Spinal cord (tissue), 10 donors: Measurements from ENCODE around the gene RAB6B. TPM values are rescaled to one million over a fixed set of nuclear protein-coding genes. Genes with fewer than 3 reads are reported as not detected.
A peak's percentile ranks its signal among the peaks of the same experiment; 100 is the strongest.

Experiments
- DNase-seq, 6 donors: peaks; one replicate each; pipeline versions ENCODE4 v3.0.0 to v3.0.0-alpha.2; 2013 to 2015; ENCODE audit warnings: low spot score in 6 of 6, low read depth in 4 of 6
- H3K27ac ChIP-seq: one replicate; pipeline ENCODE4 v1.5.1; 2013; ENCODE audit warnings: low read depth, low read length, control low read depth
- H3K27me3 ChIP-seq: one replicate; pipeline ENCODE4 v1.6.1; 2013; ENCODE audit warnings: low read length; ENCODE audit not compliant: control insufficient read depth, insufficient read depth
- H3K36me3 ChIP-seq: one replicate; pipeline ENCODE4 v1.6.1; 2013; ENCODE audit warnings: low read length; ENCODE audit not compliant: control insufficient read depth, insufficient read depth
- H3K4me1 ChIP-seq: one replicate; pipeline ENCODE4 v1.6.1; 2013; ENCODE audit warnings: low read length; ENCODE audit not compliant: control insufficient read depth, insufficient read depth
- H3K4me3 ChIP-seq: one replicate; pipeline ENCODE4 v1.5.1; 2013; ENCODE audit warnings: low read depth, low read length, control low read depth
- H3K9me3 ChIP-seq: one replicate; pipeline ENCODE4 v1.6.1; 2013; ENCODE audit warnings: low read length; ENCODE audit not compliant: control insufficient read depth, insufficient read depth
- WGBS: methylation state at CpG from one replicate; pipeline ENCODE4 v1.1.5; 2013; ENCODE audit warnings: missing lambda C conversion rate; ENCODE audit not compliant: insufficient coverage; 5-methylcytosine and 5-hydroxymethylcytosine counted together
- polyA plus RNA-seq, 2 donors: library from polyadenylated mRNA; unstranded; fragments of 120-200 nt; gene quantifications; one replicate each; pipeline ENCODE4 v1.2.1, GENCODE V29; 2013; ENCODE audit not compliant: insufficient read length in 2 of 2
- total RNA-seq, 2 donors: library from RNA; depleted of rRNA in 1 of 2; stranded (reverse); fragments of 120-200 nt in 1 of 2; fragments of >200 nt in 1 of 2; gene quantifications; one replicate each; pipeline versions ENCODE4 v1.2.3 to v1.2.4, GENCODE V29; 2013 to 2014
- donor health status: healthy.

Gene RAB6B
- total and polyA plus RNA-seq, 4 donors, result 38.3 to 226 (median 191) TPM

GRCh38 chr3:133805702-133806475 lies 89.8 kb downstream of the RAB6B start, which contains the start of gene SRPRB:
Gene SRPRB, plus strand, starts transcription at chr3:133805815. Its CDS starts 34 bp downstream, at chr3:133805849.
- peak within 1 kb of the TSS; percentile 48 for H3K27ac ChIP-seq
- WGBS, result under 1% methylated on average over 53 of the region's 53 CpGs
- peak within 1 kb of the TSS; percentile 85 for H3K4me3 ChIP-seq
- peaks cover 4% of the 10 kb centered on the region for H3K36me3 ChIP-seq
- peaks cover 2% of the 10 kb centered on the region for H3K4me1 ChIP-seq
- peak; percentile 84 to 99 (median 91) for DNase-seq
- H3K9me3 ChIP-seq, result no peaks in the 10 kb centered on the region
- H3K27me3 ChIP-seq, result no peaks in the 10 kb centered on the region

GRCh38 chr3:133805384-133805701 lies 90.3 kb downstream of the RAB6B start:
- Histone ChIP-seq H3K4me1 (peaks cover 2% of the 10 kb centered on the region), H3K27ac (no peak overlapping the region), H3K27me3 (no peaks in the 10 kb centered on the region), H3K4me3 (peak overlapping the region; percentile 85), H3K9me3 (no peaks in the 10 kb centered on the region), H3K36me3 (peaks cover 4% of the 10 kb centered on the region)
- 0% methylated on average over 7 of the region's 15 CpGs for WGBS
- DNase-seq, result peak in 1 of 6 donors; percentile 6

- DNase-seq, result no peak
- no peaks in the 10 kb centered on the region for H3K27me3 ChIP-seq
- H3K4me3 ChIP-seq, result peak overlapping the region; percentile 85
- peaks cover 2% of the 10 kb centered on the region for H3K4me1 ChIP-seq
- peaks cover 4% of the 10 kb centered on the region for H3K36me3 ChIP-seq
- no peaks in the 10 kb centered on the region for H3K9me3 ChIP-seq
- H3K27ac ChIP-seq, result no peak overlapping the region
- WGBS, result 68% methylated on average over 4 of the region's 4 CpGs
Observed at GRCh38 chr3:133804896-133805295, 90.8 kb downstream of the RAB6B start.

GRCh38 chr3:133803469-133803868 lies 92.2 kb downstream of the RAB6B start:
- Histone ChIP-seq H3K36me3 (peaks cover 1% of the 10 kb centered on the region), H3K27ac (no peak overlapping the region), H3K27me3 (no peaks in the 10 kb centered on the region), H3K4me3 (no peak overlapping the region), H3K4me1 (peaks cover 2% of the 10 kb centered on the region), H3K9me3 (no peaks in the 10 kb centered on the region)
- WGBS, result no CpG with 5 or more reads among the region's 5 CpGs
- no peak for DNase-seq

GRCh38 chr3:133799794-133800585 lies 95.7 kb downstream of the RAB6B start:
- no peaks in the 10 kb centered on the region for H3K27me3 ChIP-seq
- no peak overlapping the region for H3K27ac ChIP-seq
- no peaks in the 10 kb centered on the region for H3K4me1 ChIP-seq
- no peak for DNase-seq
- H3K4me3 ChIP-seq, result no peak overlapping the region
- no peaks in the 10 kb centered on the region for H3K36me3 ChIP-seq
- 52% methylated on average over 5 of the region's 7 CpGs for WGBS
- no peaks in the 10 kb centered on the region for H3K9me3 ChIP-seq

GRCh38 chr3:133797396-133798105 lies 98.1 kb downstream of the RAB6B start:
- Histone ChIP-seq H3K27ac (no peak overlapping the region), H3K36me3 (no peaks in the 10 kb centered on the region), H3K4me3 (no peak overlapping the region), H3K9me3 (no peaks in the 10 kb centered on the region), H3K4me1 (no peaks in the 10 kb centered on the region), H3K27me3 (no peaks in the 10 kb centered on the region)
- no peak for DNase-seq
- WGBS, result 89% methylated on average over 3 of the region's 3 CpGs

GRCh38 chr3:133792171-133792763 lies 103.4 kb downstream of the RAB6B start:
- Histone ChIP-seq H3K4me1 (no peaks in the 10 kb centered on the region), H3K27ac (no peak overlapping the region), H3K27me3 (no peaks in the 10 kb centered on the region), H3K36me3 (no peaks in the 10 kb centered on the region), H3K9me3 (peaks cover 11% of the 10 kb centered on the region), H3K4me3 (no peak overlapping the region)
- DNase-seq, result peak in 1 of 6 donors; percentile 4
- 60% methylated on average over 4 of the region's 9 CpGs for WGBS

- DNase-seq, result no peak
- Histone ChIP-seq H3K27me3 (no peaks in the 10 kb centered on the region), H3K4me1 (no peaks in the 10 kb centered on the region), H3K36me3 (no peaks in the 10 kb centered on the region), H3K4me3 (no peak overlapping the region), H3K9me3 (peaks cover 11% of the 10 kb centered on the region), H3K27ac (no peak overlapping the region)
- WGBS, result 80% methylated on average over 1 of the region's 2 CpGs
Observed at GRCh38 chr3:133788024-133788423, 107.7 kb downstream of the RAB6B start.

GRCh38 chr3:133783762-133784161 lies 111.9 kb downstream of the RAB6B start:
- H3K4me1 ChIP-seq, result no peaks in the 10 kb centered on the region
- H3K9me3 ChIP-seq, result no peaks in the 10 kb centered on the region
- H3K4me3 ChIP-seq, result no peak overlapping the region
- 51% methylated on average over 31 of the region's 32 CpGs for WGBS
- no peak overlapping the region for H3K27ac ChIP-seq
- H3K36me3 ChIP-seq, result no peaks in the 10 kb centered on the region
- DNase-seq, result no peak
- H3K27me3 ChIP-seq, result no peaks in the 10 kb centered on the region
